HG02981 (cell line): ENCODE measurements around the gene GNAT1.
A peak's percentile ranks its signal among the peaks of the same experiment; 100 is the strongest.
"Not testable (repeated sequence)": the region's sequence is repeated elsewhere in the genome, so short reads cannot be mapped to it uniquely, and the experiment has no call there.

Source experiments
- ATAC-seq: cut with Tn5 transposase; IDR thresholded peaks from one replicate; pipeline ENCODE4 v1.9.1; 2021; ENCODE audit warnings: mild to moderate bottlenecking, moderate library complexity; ENCODE audit not compliant: unreplicated experiment

GNAT1 gene

GRCh38 chr3:50237754-50238548 is 46.5 kb downstream of the GNAT1 start:
- peak; percentile 31 for ATAC-seq

GRCh38 chr3:50238549-50239026 is 47.2 kb downstream of the GNAT1 start:
- no peak for ATAC-seq

- no peak for ATAC-seq
Measured at GRCh38 chr3:50239649-50240048, 48.2 kb downstream of the GNAT1 start.

- no peak for ATAC-seq
Measured at GRCh38 chr3:50241163-50241562, 49.8 kb downstream of the GNAT1 start.

GRCh38 chr3:50241713-50242380 is 50.4 kb downstream of the GNAT1 start:
- ATAC-seq: no peak

- no peak for ATAC-seq
Measured at GRCh38 chr3:50242381-50242770, 51.0 kb downstream of the GNAT1 start.

- no peak for ATAC-seq
Measured at GRCh38 chr3:50242851-50243542, 51.6 kb downstream of the GNAT1 start.

- ATAC-seq: no peak
Measured at GRCh38 chr3:50243543-50243895, 52.1 kb downstream of the GNAT1 start.

GRCh38 chr3:50244813-50245212 is 53.4 kb downstream of the GNAT1 start:
- ATAC-seq: not testable (repeated sequence)

GRCh38 chr3:50245251-50245745 is 53.9 kb downstream of the GNAT1 start:
- ATAC-seq: no peak

- ATAC-seq: peak; percentile 60
Measured at GRCh38 chr3:50245831-50246516, 54.6 kb downstream of the GNAT1 start.

GRCh38 chr3:50246517-50246954 is 55.1 kb downstream of the GNAT1 start:
- ATAC-seq: peak; percentile 59
